SU-DHL-6 (cell line): ENCODE results near the gene DIAPH2.

Experiments
- H2AFZ ChIP-seq: fragments of 200-600 bp; sonication (generic); 2 replicates; pipeline ENCODE4 v1.6.1; 2014; ENCODE audit warnings: low read depth, mild to moderate bottlenecking, moderate library complexity, mixed read lengths, antibody characterized with exemption, low read length; ENCODE audit not compliant: severe bottlenecking
- H3F3A ChIP-seq: fragments of 200-600 bp; shearing (Covaris generic); 2 replicates; pipeline ENCODE4 v1.6.0; 2016; ENCODE audit warnings: antibody characterized with exemption, mild to moderate bottlenecking; ENCODE audit not compliant: insufficient read depth
- H3K27ac ChIP-seq: fragments of 200-600 bp; sonication (generic); 2 replicates; pipeline ENCODE4 v1.5.1; 2016; ENCODE audit warnings: low read depth, mild to moderate bottlenecking, low read length, moderate library complexity, mixed read lengths
- H3K27me3 ChIP-seq: fragments of 200-600 bp; sonication (generic), shearing (Covaris generic); 2 replicates; pipeline ENCODE4 v1.6.0; 2014; ENCODE audit warnings: mild to moderate bottlenecking, low read length
- H3K36me3 ChIP-seq: fragments of 200-600 bp; sonication (generic); 2 replicates; pipeline ENCODE4 v1.6.1; 2014; ENCODE audit warnings: mild to moderate bottlenecking, low read length, mixed read lengths
- H3K4me2 ChIP-seq: fragments of 300-600, 200-600 bp; shearing (Covaris generic), sonication (generic); 2 replicates; pipeline ENCODE4 v1.6.0; 2014; ENCODE audit warnings: low read length, low read depth, mild to moderate bottlenecking; ENCODE audit not compliant: poor library complexity, severe bottlenecking
- H3K4me3 ChIP-seq: fragments of 200-600 bp; sonication (generic); 2 replicates; pipeline ENCODE4 v1.5.1; 2014; ENCODE audit warnings: antibody characterized with exemption, low read length, mild to moderate bottlenecking, mixed read lengths; ENCODE audit not compliant: insufficient read depth, poor library complexity, severe bottlenecking
- H3K79me2 ChIP-seq: fragments of 200-600 bp; sonication (generic); 2 replicates; pipeline ENCODE4 v1.6.1; 2014; ENCODE audit warnings: mild to moderate bottlenecking, low read length, moderate library complexity; ENCODE audit not compliant: insufficient read depth
- H3K9ac ChIP-seq: fragments of 200-600 bp; sonication (generic); 2 replicates; pipeline ENCODE4 v1.7.0; 2014; ENCODE audit warnings: mild to moderate bottlenecking, low read length
- H3K9me2 ChIP-seq: fragments of 200-600 bp; sonication (generic); replicated peaks from 2 replicates; pipeline ENCODE4 v1.6.1; 2014; ENCODE audit warnings: low read length; ENCODE audit not compliant: insufficient read depth
- H3K9me3 ChIP-seq: fragments of 200-600 bp; sonication (generic); 2 replicates; pipeline ENCODE4 v1.6.1; 2014; ENCODE audit warnings: low read length, mixed read lengths; ENCODE audit not compliant: insufficient read depth
- H4K20me1 ChIP-seq: fragments of 200-600 bp; sonication (generic); 2 replicates; pipeline ENCODE4 v1.6.1; 2014; ENCODE audit warnings: low read depth, mild to moderate bottlenecking, antibody characterized with exemption, low read length, moderate library complexity, mixed read lengths
- CTCF ChIP-seq: fragments of 200-600 bp; sonication (generic); IDR thresholded peaks from one replicate; pipeline ENCODE4 v1.5.1; 2017; ENCODE audit warnings: antibody characterized with exemption, mild to moderate bottlenecking, low read length, moderate library complexity; ENCODE audit not compliant: insufficient read depth, poor library complexity, severe bottlenecking
- EZH2phosphoT487 ChIP-seq: fragments of 200-600 bp; sonication (generic), shearing (Covaris generic); conservative IDR thresholded peaks from 2 replicates; pipeline ENCODE4 v1.6.1; 2018; ENCODE audit warnings: mild to moderate bottlenecking, antibody characterized with exemption, low read length, moderate library complexity, mixed read lengths

Gene DIAPH2

GRCh38 chrX:96982161-96982560, 297.5 kb downstream of the DIAPH2 start:
- H3K27me3 ChIP-seq = no peaks in the 10 kb centered on the region
- H3K4me2 ChIP-seq = no peak overlapping the region
- H4K20me1 ChIP-seq = no peaks in the 10 kb centered on the region
- H2AFZ ChIP-seq = no peak overlapping the region
- no peak overlapping the region for H3K27ac ChIP-seq
- no peaks in the 10 kb centered on the region for H3F3A ChIP-seq
- no peaks in the 10 kb centered on the region for H3K79me2 ChIP-seq
- no peaks in the 10 kb centered on the region for H3K36me3 ChIP-seq
- H3K4me3 ChIP-seq = no peak overlapping the region
- no peak overlapping the region for H3K9ac ChIP-seq
- no peaks in the 10 kb centered on the region for H3K9me2 ChIP-seq
- H3K9me3 ChIP-seq = no peaks in the 10 kb centered on the region
- TF ChIP-seq CTCF (no peak), EZH2phosphoT487 (no peak)

- Histone ChIP-seq H3K9ac (no peak overlapping the region), H3K9me2 (no peaks in the 10 kb centered on the region), H3K79me2 (no peaks in the 10 kb centered on the region), H3K27me3 (no peaks in the 10 kb centered on the region), H3K27ac (no peak overlapping the region), H2AFZ (no peak overlapping the region), H4K20me1 (no peaks in the 10 kb centered on the region), H3K4me3 (no peak overlapping the region), H3F3A (no peaks in the 10 kb centered on the region), H3K9me3 (no peaks in the 10 kb centered on the region), H3K36me3 (no peaks in the 10 kb centered on the region), H3K4me2 (no peak overlapping the region)
- TF ChIP-seq CTCF (no peak), EZH2phosphoT487 (no peak)
Observed at GRCh38 chrX:96984538-96984937, 299.9 kb downstream of the DIAPH2 start.

GRCh38 chrX:96985046-96985445, 300.4 kb downstream of the DIAPH2 start:
- Histone ChIP-seq H3K27me3 (no peaks in the 10 kb centered on the region), H3K79me2 (no peaks in the 10 kb centered on the region), H3K9ac (no peak overlapping the region), H3K27ac (no peak overlapping the region), H3K4me2 (no peak overlapping the region), H3K36me3 (no peaks in the 10 kb centered on the region), H3K9me2 (no peaks in the 10 kb centered on the region), H2AFZ (no peak overlapping the region), H3K4me3 (no peak overlapping the region), H3K9me3 (no peaks in the 10 kb centered on the region), H3F3A (no peaks in the 10 kb centered on the region), H4K20me1 (no peaks in the 10 kb centered on the region)
- TF ChIP-seq CTCF (no peak), EZH2phosphoT487 (no peak)
